Tibial nerve (tissue), 4 donors: Measurements from ENCODE around the gene FAM216A.
"Not testable (repeated sequence)": the region's sequence is repeated elsewhere in the genome, so short reads cannot be mapped to it uniquely, and the experiment has no call there.

Experiments
- CTCF ChIP-seq, 5 experiments: fragments of 200-600 bp in 3 of 5; fragments of 450-650 bp in 2 of 5; sonication (generic) in 3 of 5; IDR thresholded peaks; one replicate each; pipeline ENCODE4 v1.5.1; 2016 to 2019; ENCODE audit warnings: antibody characterized with exemption in 5 of 5, mild to moderate bottlenecking in 3 of 5, moderate library complexity in 2 of 5
- EP300 ChIP-seq, 2 donors: sonication (generic); formaldehyde crosslinking; IDR thresholded peaks; one replicate each; pipeline ENCODE4 v1.6.1; 2017; ENCODE audit warnings: antibody characterized with exemption in 2 of 2, mild to moderate bottlenecking in 1 of 2
- POLR2A ChIP-seq, 2 donors: fragments of 450-650 bp; IDR thresholded peaks; one replicate each; pipeline ENCODE4 v1.6.1; 2017; ENCODE audit warnings: antibody characterized with exemption in 2 of 2, mild to moderate bottlenecking in 2 of 2, moderate library complexity in 2 of 2

GRCh38 chr12:110518014-110518413 lies 49.4 kb downstream of the FAM216A start:
- not testable (repeated sequence) for TF ChIP-seq POLR2A, CTCF, EP300 (IDR thresholded peaks at IDR 0.05)
